Activated naive CD8-positive, alpha-beta T cell treated with anti-CD3 and anti-CD28 coated beads, Interleukin-2, amount 50 U/mL, for 16 hours (primary cell): Measurements from ENCODE around the gene PXK.

Experiments
- DNase-seq: peaks from one replicate; pipeline ENCODE4 v3.0.0-alpha.2; 2020; ENCODE audit warnings: low read depth, low spot score

PXK gene

GRCh38 chr3:58347984-58348383, 15.3 kb downstream of the PXK start:
- DNase-seq = no peak

GRCh38 chr3:58349792-58350626, 17.3 kb downstream of the PXK start:
- no peak for DNase-seq

- DNase-seq = no peak
Measured at GRCh38 chr3:58350627-58351013, 17.9 kb downstream of the PXK start.

GRCh38 chr3:58351920-58352319, 19.2 kb downstream of the PXK start:
- DNase-seq = no peak

GRCh38 chr3:58352626-58353025, 19.9 kb downstream of the PXK start:
- DNase-seq = no peak

- DNase-seq = no peak
Measured at GRCh38 chr3:58353722-58354553, 21.2 kb downstream of the PXK start.

- no peak for DNase-seq
Measured at GRCh38 chr3:58355179-58355578, 22.5 kb downstream of the PXK start.

GRCh38 chr3:58356054-58356453, 23.4 kb downstream of the PXK start:
- no peak for DNase-seq

- DNase-seq = no peak
Measured at GRCh38 chr3:58357402-58357801, 24.7 kb downstream of the PXK start.

GRCh38 chr3:58358092-58358491, 25.4 kb downstream of the PXK start:
- DNase-seq = no peak

- no peak for DNase-seq
Measured at GRCh38 chr3:58358808-58359207, 26.1 kb downstream of the PXK start.

- no peak for DNase-seq
Measured at GRCh38 chr3:58359621-58360020, 26.9 kb downstream of the PXK start.

GRCh38 chr3:58361866-58362265, 29.2 kb downstream of the PXK start:
- no peak for DNase-seq

- no peak for DNase-seq
Measured at GRCh38 chr3:58366699-58367098, 34.0 kb downstream of the PXK start.

- DNase-seq = no peak
Measured at GRCh38 chr3:58369038-58369437, 36.3 kb downstream of the PXK start.

- no peak for DNase-seq
Measured at GRCh38 chr3:58369876-58370275, 37.2 kb downstream of the PXK start.

GRCh38 chr3:58370407-58370806, 37.7 kb downstream of the PXK start:
- DNase-seq = no peak

GRCh38 chr3:58371754-58372153, 39.1 kb downstream of the PXK start:
- no peak for DNase-seq

- DNase-seq = no peak
Measured at GRCh38 chr3:58375254-58375653, 42.6 kb downstream of the PXK start.

GRCh38 chr3:58377168-58377567, 44.5 kb downstream of the PXK start:
- no peak for DNase-seq

- DNase-seq = no peak
Measured at GRCh38 chr3:58377750-58378149, 45.1 kb downstream of the PXK start.

GRCh38 chr3:58379351-58380073, 46.8 kb downstream of the PXK start:
- DNase-seq = no peak
